Medulla oblongata (tissue), 1 donor: ENCODE measurements around the gene GINS3.
A peak's percentile ranks its signal among the peaks of the same experiment; 100 is the strongest.

Experiments
- DNase-seq: peaks from one replicate; pipeline ENCODE4 v3.0.0-alpha.2; 2015; ENCODE audit errors: extremely low spot score

Gene GINS3

GRCh38 chr16:58392215-58393137, at the start of gene GINS3:
Gene GINS3, plus strand, starts transcription at chr16:58392471. Its CDS starts 131 bp downstream, at chr16:58392602.
- DNase-seq: peak; percentile 87

DNA sequence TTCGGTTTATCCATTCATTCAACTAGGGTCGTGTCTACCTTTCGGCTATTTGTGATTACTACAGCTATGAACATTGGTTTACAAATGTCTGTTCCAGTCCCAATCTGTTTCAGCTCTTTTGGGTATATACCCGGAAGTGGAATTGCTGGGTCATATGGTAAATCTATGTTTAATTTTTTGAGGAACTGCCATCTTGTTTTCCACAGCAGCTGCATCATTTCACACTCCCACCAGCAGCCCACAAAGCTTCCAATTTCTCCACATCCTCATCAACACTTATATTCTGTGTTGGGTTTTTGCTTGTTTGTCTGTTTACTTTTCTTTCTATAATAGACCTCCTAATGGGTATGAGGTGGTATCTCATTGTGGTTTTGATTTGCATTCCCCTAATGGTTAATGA, 48.7 kb upstream of the GINS3 start:
- no peak for DNase-seq

DNA sequence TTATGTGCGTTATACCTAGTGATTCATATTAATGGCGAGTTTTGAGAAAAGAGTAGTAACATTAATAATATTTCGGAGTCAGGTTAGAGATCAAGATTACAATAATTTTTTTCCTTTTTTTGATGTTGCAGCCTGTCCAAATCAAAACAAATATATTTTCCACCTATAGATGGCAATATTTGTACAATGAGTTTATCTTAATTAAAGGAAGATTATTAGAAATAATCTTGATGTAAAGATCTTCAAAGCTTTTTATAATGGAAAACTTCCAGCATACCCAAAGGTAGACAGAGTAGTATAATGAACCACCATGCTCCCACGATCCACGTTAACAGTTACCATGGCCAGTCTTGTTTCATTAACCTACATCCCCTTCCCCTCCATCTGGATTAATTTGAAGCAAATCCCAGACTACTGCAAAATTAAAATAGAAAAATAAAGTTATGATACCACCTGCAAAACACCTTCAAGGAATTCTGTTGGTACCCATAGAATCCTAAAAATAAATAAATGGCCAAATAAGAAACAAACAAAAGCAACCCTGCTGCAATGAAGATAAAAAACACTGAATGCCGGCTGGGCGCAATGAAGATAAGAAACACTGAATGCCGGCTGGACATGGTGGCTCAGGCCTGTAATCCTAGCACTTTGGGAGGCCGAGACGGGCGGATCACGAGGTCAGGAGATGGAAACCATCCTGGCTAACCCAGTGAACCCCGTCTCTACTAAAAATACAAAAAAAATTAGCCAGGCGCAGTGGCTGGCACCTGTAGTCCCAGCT, 46.5 kb upstream of the GINS3 start:
- DNase-seq: no peak

DNA sequence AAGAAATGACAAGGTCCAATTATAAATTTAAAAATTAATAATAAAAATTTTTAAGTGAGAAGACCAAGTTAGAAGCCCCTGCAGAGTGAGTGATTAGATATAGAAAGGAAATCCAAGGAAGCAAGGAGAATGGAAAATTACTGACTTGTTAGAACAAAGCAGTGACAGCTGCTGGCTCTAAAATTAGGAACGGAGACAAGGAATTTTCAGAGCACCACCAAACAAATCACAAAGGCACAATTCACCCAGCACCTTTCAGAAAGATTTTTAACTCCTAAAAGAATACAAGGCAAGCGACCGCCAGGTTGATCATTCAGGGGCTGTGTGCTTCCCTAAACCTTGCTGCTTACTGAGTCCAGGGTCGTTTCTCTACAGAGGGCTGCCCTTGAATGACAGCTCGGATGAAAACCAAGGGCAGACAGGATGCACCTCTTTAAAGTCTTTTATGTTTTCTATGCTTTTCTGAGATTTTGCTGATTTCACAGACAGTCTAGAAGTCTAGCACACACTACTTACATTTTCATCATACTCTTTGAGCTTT, 45.4 kb upstream of the GINS3 start:
- DNase-seq: no peak

DNA sequence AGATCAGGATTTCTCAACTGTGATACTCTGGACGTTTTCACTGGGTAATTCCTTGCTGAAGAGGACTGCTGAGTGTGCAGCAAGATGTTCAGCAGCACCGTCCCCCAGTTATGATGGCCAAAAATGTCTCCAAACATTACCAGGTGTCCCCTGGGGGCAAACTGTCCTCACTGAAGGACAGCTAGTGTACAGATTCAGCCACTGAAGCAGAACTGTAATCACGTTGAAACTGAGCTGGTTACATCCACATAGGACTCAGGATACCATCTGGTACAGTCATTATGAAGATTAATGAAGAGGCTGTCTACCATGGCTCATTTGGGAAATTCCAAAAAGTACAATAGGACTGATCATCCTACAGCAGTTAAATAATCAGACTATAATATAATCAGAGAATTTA, 43.3 kb upstream of the GINS3 start:
- no peak for DNase-seq

GRCh38 chr16:58352690-58353089, 39.6 kb upstream of the GINS3 start:
- no peak for DNase-seq

DNA sequence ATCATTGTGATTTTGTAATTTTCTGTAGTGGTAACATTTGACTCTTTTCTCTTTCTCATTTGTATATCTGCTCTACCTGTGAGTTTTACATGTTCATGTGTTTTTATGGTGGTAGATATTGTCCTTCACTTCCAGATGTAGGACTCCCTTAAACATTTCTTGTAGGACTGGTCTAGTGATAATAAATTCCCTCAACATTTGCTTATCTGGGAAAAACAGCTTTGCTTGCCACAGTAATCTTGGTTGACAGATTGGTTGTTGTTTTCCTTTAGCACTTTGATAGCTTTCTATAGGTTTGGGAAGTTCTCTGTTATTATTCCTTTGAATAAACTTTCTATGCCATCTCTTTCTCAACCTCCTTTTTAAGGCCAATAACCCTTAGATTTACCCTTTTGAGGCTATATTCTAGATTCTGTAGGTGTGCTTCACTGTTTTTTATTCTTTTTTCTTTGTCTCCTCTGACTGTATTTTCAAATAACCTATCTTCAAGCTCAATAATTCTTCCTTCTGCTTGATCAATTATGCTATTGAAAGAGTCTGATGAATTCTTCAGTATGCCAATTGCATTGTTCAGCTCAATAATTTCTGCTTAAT, 32.1 kb upstream of the GINS3 start:
- no peak for DNase-seq

GRCh38 chr16:58361726-58362125, 30.5 kb upstream of the GINS3 start:
- DNase-seq: no peak

DNA sequence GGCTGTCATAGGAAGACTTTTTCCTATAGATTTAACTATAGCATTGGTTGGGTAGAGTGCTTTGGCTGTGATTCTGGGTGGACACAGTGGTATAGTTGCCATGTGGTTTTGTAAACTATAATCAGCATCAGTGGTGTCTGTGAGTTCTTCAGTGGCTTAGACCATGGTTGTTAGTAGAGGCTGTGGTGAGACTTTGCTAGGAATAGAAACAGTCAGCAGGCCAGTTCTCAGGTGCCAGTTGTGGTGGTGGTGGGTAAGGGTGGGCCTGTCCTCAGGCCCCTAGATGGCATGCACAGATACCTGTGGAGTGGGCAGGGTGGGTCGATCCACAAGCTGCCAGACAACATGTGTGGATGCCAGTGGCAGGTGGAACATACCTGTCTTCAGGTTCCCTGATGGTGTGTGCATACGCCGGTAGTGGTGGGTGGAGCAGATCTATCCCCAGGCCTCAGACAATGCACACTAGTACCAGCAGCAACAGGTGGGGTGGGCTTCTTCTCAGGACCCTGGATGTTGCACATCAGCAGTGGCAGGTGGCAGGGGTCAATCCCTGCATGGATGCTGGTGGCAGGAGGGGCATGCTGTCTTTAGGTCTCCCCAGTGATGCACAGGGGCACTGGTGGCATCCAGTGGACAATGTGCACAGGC, 28.4 kb upstream of the GINS3 start:
- no peak for DNase-seq

GRCh38 chr16:58365623-58366022, 26.6 kb upstream of the GINS3 start:
- DNase-seq: no peak

DNA sequence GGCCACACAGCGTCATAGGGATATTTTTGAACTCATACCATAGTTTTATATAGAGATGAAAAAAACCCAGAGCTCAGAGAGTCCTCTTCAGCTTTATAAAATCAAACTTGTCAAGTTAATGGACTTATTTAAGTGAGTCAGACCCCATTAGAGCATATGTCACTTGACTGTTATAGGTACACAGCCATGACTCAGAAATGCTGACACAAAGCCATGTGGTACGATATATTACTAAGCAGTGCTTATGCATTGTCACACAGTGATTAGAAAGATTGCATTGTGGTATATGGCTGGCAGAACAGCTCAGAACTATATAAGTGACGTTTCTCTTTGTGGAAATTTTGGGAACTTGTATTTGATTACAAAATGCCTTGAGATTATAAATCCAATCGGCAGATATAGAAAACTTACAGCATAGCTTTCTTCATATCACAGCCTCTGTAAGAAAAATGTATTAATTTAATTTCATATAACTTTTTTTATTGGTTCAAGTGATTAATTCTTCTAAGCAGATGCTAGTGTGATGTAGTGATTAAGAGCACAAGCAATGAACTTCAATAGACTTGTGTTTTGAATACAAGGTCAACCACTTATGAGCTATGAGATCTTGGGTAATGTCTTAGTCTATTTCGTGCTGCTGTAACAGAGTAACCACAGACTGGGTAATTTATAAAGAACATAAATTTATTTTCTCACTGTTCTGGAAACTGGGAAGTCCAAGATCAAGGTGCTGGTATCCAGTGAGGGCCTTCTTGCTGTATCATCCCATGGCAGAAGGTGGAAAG, 25.8 kb upstream of the GINS3 start:
- no peak for DNase-seq

DNA sequence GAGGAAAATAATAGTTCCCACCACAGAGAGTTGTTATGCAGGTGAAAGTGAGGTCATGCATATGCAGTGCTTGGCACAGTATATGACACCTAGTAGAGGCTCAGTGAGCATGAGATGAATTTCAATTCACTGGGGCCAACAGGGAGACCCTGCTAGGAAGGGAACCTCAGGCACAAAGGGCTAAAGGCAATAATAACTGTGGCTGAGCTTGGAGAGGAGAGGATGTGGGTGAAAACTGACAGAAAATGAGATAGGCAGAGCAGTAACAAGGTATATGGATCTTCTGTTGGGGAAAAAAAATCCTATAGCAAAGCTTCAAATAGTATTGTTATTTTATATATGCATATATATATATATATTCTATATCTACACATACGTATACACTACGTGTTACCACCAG, 25.0 kb upstream of the GINS3 start:
- no peak for DNase-seq

- no peak for DNase-seq
Measured at GRCh38 chr16:58371841-58372240, 20.4 kb upstream of the GINS3 start.

- no peak for DNase-seq
Measured at GRCh38 chr16:58375386-58375785, 16.9 kb upstream of the GINS3 start.

DNA sequence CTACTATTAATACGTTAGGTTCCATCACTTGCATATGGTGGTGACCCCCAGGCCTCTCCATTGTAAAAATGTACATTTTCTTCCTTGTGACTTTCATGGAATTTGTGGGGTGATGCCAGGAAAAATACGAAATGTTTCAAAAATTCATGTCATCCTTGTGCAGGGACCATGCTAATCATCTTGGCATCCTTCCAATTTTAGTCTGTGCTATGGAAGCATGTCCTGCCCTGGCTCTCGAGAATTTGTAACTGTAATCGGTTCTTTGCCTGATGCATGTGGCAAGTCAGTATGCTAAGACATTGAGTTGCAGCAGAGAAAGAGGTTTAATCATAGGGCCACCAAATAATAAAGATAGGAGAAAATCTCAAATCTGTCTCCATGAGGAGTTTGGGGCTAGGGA, 14.3 kb upstream of the GINS3 start:
- no peak for DNase-seq

- DNase-seq: no peak
Measured at GRCh38 chr16:58378401-58378800, 13.9 kb upstream of the GINS3 start.

GRCh38 chr16:58379736-58380135, 12.5 kb upstream of the GINS3 start:
- no peak for DNase-seq

DNA sequence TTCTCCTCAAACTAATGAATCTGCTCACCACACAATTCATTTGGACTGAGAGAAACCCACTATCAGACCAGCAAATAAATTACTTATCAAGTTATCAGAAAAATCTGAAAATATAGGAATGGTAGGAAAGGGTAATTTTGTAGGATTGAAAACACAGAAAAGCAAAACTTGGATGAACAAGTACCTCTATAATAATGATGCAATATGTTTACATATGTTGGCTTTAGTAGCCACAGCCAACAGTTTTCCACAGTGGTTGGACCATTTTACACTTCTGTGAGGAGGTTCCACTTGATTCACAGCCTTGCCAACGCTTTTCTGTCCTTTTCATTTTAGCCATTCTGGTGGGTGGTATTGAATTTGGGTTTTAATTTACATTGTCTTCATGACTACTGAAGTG, 10.6 kb upstream of the GINS3 start:
- DNase-seq: no peak

GRCh38 chr16:58384437-58385055, 7.7 kb upstream of the GINS3 start:
- no peak for DNase-seq

- no peak for DNase-seq
Measured at GRCh38 chr16:58385218-58385773, 7.0 kb upstream of the GINS3 start.
